Eye (tissue), 1 donor: Measurements from ENCODE around the gene KLF1.
"Not testable (repeated sequence)": the region's sequence is repeated elsewhere in the genome, so short reads cannot be mapped to it uniquely, and the experiment has no call there.

Experiments
- DNase-seq: peaks from one replicate; pipeline ENCODE4 v3.0.0-alpha.2; 2015

The KLF1 gene

GRCh38 chr19:12890787-12891552 lies 4.0 kb upstream of the KLF1 start, which contains the start of gene GCDH:
GCDH (plus strand) TSS chr19:12891160; CDS start chr19:12891305, 145 bp downstream.
- DNase-seq: peak; percentile 99

GRCh38 chr19:12890299-12890786 lies 3.3 kb upstream of the KLF1 start:
- not testable (repeated sequence) for DNase-seq

- no peak for DNase-seq
Observed at GRCh38 chr19:12888006-12888603, 1.1 kb upstream of the KLF1 start.

GRCh38 chr19:12886651-12886968 lies 391 bp downstream of the KLF1 start:
- no peak for DNase-seq

GRCh38 chr19:12885749-12886650 lies 1.0 kb downstream of the KLF1 start:
- DNase-seq: no peak

- DNase-seq: peak; percentile 66
Observed at GRCh38 chr19:12884926-12885748, 1.9 kb downstream of the KLF1 start.

GRCh38 chr19:12884627-12884925 lies 2.4 kb downstream of the KLF1 start:
- no peak for DNase-seq

GRCh38 chr19:12884202-12884601 lies 2.8 kb downstream of the KLF1 start:
- no peak for DNase-seq

GRCh38 chr19:12882589-12882988 lies 4.4 kb downstream of the KLF1 start:
- DNase-seq: no peak

GRCh38 chr19:12881172-12881808 lies 5.7 kb downstream of the KLF1 start, which contains the start of gene DNASE2:
DNASE2 (minus strand) TSS chr19:12881449; CDS start chr19:12881375, 74 bp downstream.
- peak; percentile 94 for DNase-seq

- no peak for DNase-seq
Observed at GRCh38 chr19:12880551-12881171, 6.3 kb downstream of the KLF1 start.

- no peak for DNase-seq
Observed at GRCh38 chr19:12875086-12875485, 11.9 kb downstream of the KLF1 start.

GRCh38 chr19:12873891-12874745 lies 12.9 kb downstream of the KLF1 start:
- DNase-seq: no peak

GRCh38 chr19:12872941-12873890 lies 13.8 kb downstream of the KLF1 start:
- DNase-seq: peak; percentile 46

- no peak for DNase-seq
Observed at GRCh38 chr19:12872255-12872654, 14.7 kb downstream of the KLF1 start.

GRCh38 chr19:12871681-12872080 lies 15.3 kb downstream of the KLF1 start:
- DNase-seq: no peak

- DNase-seq: no peak
Observed at GRCh38 chr19:12868540-12869112, 18.4 kb downstream of the KLF1 start.

- DNase-seq: peak; percentile 91
Observed at GRCh38 chr19:12867120-12868099, 19.6 kb downstream of the KLF1 start.
